HCT116 (cell line): ENCODE results near the gene MRM3. TPM values are rescaled to one million over a fixed set of nuclear protein-coding genes. Genes with fewer than 3 reads are reported as not detected.
"Not testable (repeated sequence)": the region's sequence is repeated elsewhere in the genome, so short reads cannot be mapped to it uniquely, and the experiment has no call there.

Experiments
- ATAC-seq: fragments of 200-7000 bp; cut with Tn5 transposase; 2 replicates; pipeline ENCODE4 v1.9.1; 2020; ENCODE audit warnings: mild to moderate bottlenecking, moderate library complexity
- BruUV-seq: library from RNA; stranded (reverse); fragments of 400-500 nt; replicated peaks from 2 replicates; lab custom pipeline; 2021; lab: Mats Ljungman, UMichigan
- CTCF ChIA-PET: fragments of 300-600 bp; sonication (Branson Sonifier 250); formaldehyde crosslinking; loops from one replicate; lab custom pipeline; 2021; ENCODE audit warnings: antibody characterized with exemption; lab: Charles Lee
- POLR2A ChIA-PET: fragments of 300-600, 350-600 bp; sonication (Branson Sonifier 250); formaldehyde crosslinking; loops from one replicate; lab custom pipeline; 2021; ENCODE audit warnings: antibody characterized with exemption; lab: Charles Lee
- RAD21 ChIA-PET, 2 experiments: fragments of 300-600 bp; sonication (Branson Sonifier 250); formaldehyde crosslinking; loops; one replicate each; lab custom pipeline; 2023; ENCODE audit warnings: low total read pairs in 2 of 2; ENCODE audit not compliant: uncharacterized antibody in 2 of 2, unreplicated experiment in 2 of 2, low non-redundant PET in 1 of 2; lab: Charles Lee
- DNase-seq: peaks from one replicate; pipeline ENCODE4 v3.0.0-alpha.2; 2010; ENCODE audit warnings: low read depth, low spot score
- H2AFZ ChIP-seq: fragments of 200-600 bp; shearing (Covaris generic), sonication (generic); 2 replicates; pipeline ENCODE4 v1.6.1; 2017; ENCODE audit warnings: low read depth, mixed run types, mixed read lengths, antibody characterized with exemption, low read length; ENCODE audit not compliant: poor library complexity, severe bottlenecking
- H3K27ac ChIP-seq: 2 replicates; pipeline ENCODE4 v1.5.1; 2012; ENCODE audit warnings: low read depth, low read length
- H3K27me3 ChIP-seq: fragments of 200-600 bp; sonication (generic); 2 replicates; pipeline ENCODE4 v1.6.1; 2016; ENCODE audit warnings: mixed run types, low read length, mixed read lengths; ENCODE audit not compliant: insufficient read depth
- H3K36me3 ChIP-seq, 2 experiments: fragments of 200-500 bp in 1 of 2; fragments of 200-600 bp in 1 of 2; sonication (Bioruptor generic) in 1 of 2; sonication (generic) in 1 of 2; 2 replicates each; pipeline versions ENCODE4 v1.5.1 to v1.6.1; 2014 to 2016; ENCODE audit warnings: low read length in 2 of 2, inconsistent platforms in 1 of 2, mixed read lengths in 1 of 2, mixed run types in 1 of 2; ENCODE audit not compliant: insufficient read depth in 2 of 2, control insufficient read depth in 1 of 2
- H3K4me1 ChIP-seq, 2 experiments: fragments of 200-600 bp in 1 of 2; sonication (generic) in 1 of 2; 2 replicates each; pipeline versions ENCODE4 v1.5.1 to v1.6.1; 2012 to 2017; ENCODE audit warnings: low read length in 2 of 2, inconsistent platforms in 1 of 2, mild to moderate bottlenecking in 1 of 2, mixed read lengths in 1 of 2, mixed run types in 1 of 2, moderate library complexity in 1 of 2; ENCODE audit not compliant: insufficient read depth in 2 of 2, control insufficient read depth in 1 of 2
- H3K4me2 ChIP-seq: fragments of 200-600 bp; sonication (generic); 2 replicates; pipeline ENCODE4 v1.6.1; 2017; ENCODE audit warnings: mixed run types, low read length, mixed read lengths
- H3K4me3 ChIP-seq, 2 experiments: fragments of 200-600 bp in 1 of 2; sonication (generic) in 1 of 2; replicated peaks in 1 of 2; 2 replicates each; pipeline ENCODE4 v1.5.1; 2011 to 2016; ENCODE audit warnings: low read length in 2 of 2, control low read depth in 1 of 2, low read depth in 1 of 2, mild to moderate bottlenecking in 1 of 2, mixed read lengths in 1 of 2, mixed run types in 1 of 2
- H3K79me2 ChIP-seq: fragments of 200-600 bp; sonication (generic); 2 replicates; pipeline ENCODE4 v1.6.1; 2017; ENCODE audit warnings: mild to moderate bottlenecking, mixed run types, low read length, moderate library complexity, mixed read lengths; ENCODE audit not compliant: insufficient read depth
- H3K9ac ChIP-seq: fragments of 200-600 bp; sonication (generic); 2 replicates; pipeline ENCODE4 v1.6.1; 2016; ENCODE audit warnings: low read length, mixed read lengths
- H3K9me2 ChIP-seq: fragments of 200-600 bp; sonication (generic), shearing (Covaris generic); 2 replicates; pipeline ENCODE4 v1.6.1; 2017; ENCODE audit warnings: mixed run types, mild to moderate bottlenecking, moderate library complexity; ENCODE audit not compliant: insufficient read depth
- H3K9me3 ChIP-seq, 2 experiments: fragments of 200-500 bp in 1 of 2; fragments of 200-600 bp in 1 of 2; sonication (Bioruptor generic) in 1 of 2; sonication (generic) in 1 of 2; 2 replicates each; pipeline ENCODE4 v1.6.1; 2014 to 2017; ENCODE audit warnings: low read length in 2 of 2, mixed read lengths in 2 of 2, inconsistent platforms in 1 of 2, low read depth in 1 of 2, mild to moderate bottlenecking in 1 of 2, mixed run types in 1 of 2, moderate library complexity in 1 of 2; ENCODE audit not compliant: control insufficient read depth in 1 of 2, insufficient read depth in 1 of 2
- H4K20me1 ChIP-seq: fragments of 200-600 bp; sonication (generic), shearing (Covaris generic); 2 replicates; pipeline ENCODE4 v1.6.1; 2017; ENCODE audit warnings: mixed run types, mild to moderate bottlenecking, moderate library complexity; ENCODE audit not compliant: insufficient read depth
- ATF3 ChIP-seq: IDR thresholded peaks from 2 replicates; pipeline ENCODE4 v1.6.1; 2012
- CEBPB ChIP-seq: IDR thresholded peaks from 2 replicates; pipeline ENCODE4 v1.6.1; 2012; ENCODE audit warnings: low read depth
- ELF1 ChIP-seq: IDR thresholded peaks from 2 replicates; pipeline ENCODE4 v1.6.1; 2012; ENCODE audit warnings: low read depth, borderline replicate concordance
- EZH2 ChIP-seq: fragments of 200-600 bp; sonication (generic); IDR thresholded peaks from 2 replicates; pipeline ENCODE4 v1.6.1; 2017; ENCODE audit warnings: antibody characterized with exemption, mixed run types
- EZH2phosphoT487 ChIP-seq: fragments of 200-600 bp; IDR thresholded peaks from 2 replicates; pipeline ENCODE4 v1.6.1; 2018; ENCODE audit warnings: antibody characterized with exemption, borderline replicate concordance
- FOSL1 ChIP-seq: IDR thresholded peaks from 2 replicates; pipeline ENCODE4 v1.6.1; 2012; ENCODE audit warnings: low read depth
- JUND ChIP-seq: IDR thresholded peaks from 2 replicates; pipeline ENCODE4 v1.6.1; 2012
- POLR2A ChIP-seq: IDR thresholded peaks from 2 replicates; pipeline ENCODE4 v1.7.0; 2011; ENCODE audit warnings: borderline replicate concordance; ENCODE audit not compliant: insufficient read depth, insufficient read length; ENCODE audit errors: extremely low read depth
- POLR2AphosphoS5 ChIP-seq: IDR thresholded peaks from 2 replicates; pipeline ENCODE4 v1.6.1; 2011; ENCODE audit warnings: mild to moderate bottlenecking, low read depth, low read length, moderate library complexity
- SIN3A ChIP-seq: IDR thresholded peaks from 2 replicates; pipeline ENCODE4 v1.6.1; 2012; ENCODE audit warnings: low read depth
- SRF ChIP-seq: IDR thresholded peaks from 2 replicates; pipeline ENCODE4 v1.6.1; 2012; ENCODE audit warnings: low read depth
- TCF7L2 ChIP-seq: IDR thresholded peaks from 2 replicates; pipeline ENCODE4 v1.7.0; 2011; ENCODE audit warnings: borderline replicate concordance, inconsistent platforms; ENCODE audit not compliant: insufficient read depth, insufficient read length; ENCODE audit errors: extremely low read depth
- YY1 ChIP-seq: IDR thresholded peaks from 2 replicates; pipeline ENCODE4 v1.6.1; 2011; ENCODE audit warnings: low read length, low read depth, moderate library complexity, mild to moderate bottlenecking; ENCODE audit not compliant: insufficient replicate concordance; ENCODE audit errors: extremely low read depth
- ZFX ChIP-seq: fragments of 450-650 bp; IDR thresholded peaks from 2 replicates; pipeline ENCODE4 v1.6.1; 2017
- ZNF274 ChIP-seq: fragments of 200-500 bp; sonication (Bioruptor generic); IDR thresholded peaks from 2 replicates; pipeline ENCODE4 v1.6.1; 2014; ENCODE audit warnings: mild to moderate bottlenecking, low read depth, low read length, inconsistent platforms
- intact Hi-C: fragments of 100-400 bp; cut with micrococcal nuclease; formaldehyde crosslinking; loops from 2 replicates; pipeline ENCODE4 v1.10.0; 2022
- total RNA-seq: library from RNA; stranded (reverse); gene quantifications from one replicate; pipeline ENCODE4 v1.2.1, GENCODE V29; 2021; ENCODE audit not compliant: unreplicated experiment
- TF ChIP-seq, protein P1 (sequence below): IDR thresholded peaks from 2 replicates; pipeline ENCODE4 v1.6.1; 2012; ENCODE audit warnings: low read depth
- TF ChIP-seq, protein P2 (sequence below): IDR thresholded peaks from 2 replicates; pipeline ENCODE4 v1.6.1; 2012

The MRM3 gene
- total RNA-seq, 1 experiment from 2014 or later = 32.6 TPM

DNA sequence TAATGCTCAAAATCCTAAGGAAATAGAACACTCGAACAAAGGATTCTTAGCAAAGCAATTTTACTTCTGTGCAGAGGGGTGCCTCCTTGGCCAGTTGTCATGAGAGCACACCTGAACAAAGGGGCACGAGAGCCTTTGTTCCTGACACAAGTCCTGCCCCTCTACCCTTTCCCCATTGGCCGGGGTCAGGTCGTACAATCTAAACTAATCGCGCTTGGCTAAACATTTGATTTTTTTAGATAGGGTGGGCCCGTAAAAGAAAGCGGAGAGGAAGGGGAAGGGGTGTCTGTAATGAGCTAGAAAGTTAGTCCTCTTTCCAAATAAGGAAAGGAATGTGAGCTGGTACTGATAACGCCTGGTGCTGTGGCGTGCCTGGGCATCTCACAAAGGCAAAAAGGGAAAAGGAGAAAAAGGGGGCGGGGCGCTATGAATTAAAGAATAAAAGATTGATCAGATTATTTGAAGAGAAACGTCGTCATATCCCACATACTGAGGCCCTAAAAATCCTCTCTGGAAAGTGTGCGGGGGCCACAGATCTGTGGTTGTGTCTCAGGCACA lies 26.1 kb upstream of the MRM3 start:
- H3K9ac ChIP-seq, CTCF ChIA-PET, H3K4me3 ChIP-seq, H3K9me3 ChIP-seq, H2AFZ ChIP-seq, H3K79me2 ChIP-seq, BruUV-seq, H3K4me1 ChIP-seq, RAD21 ChIA-PET, DNase-seq, H3K27ac ChIP-seq, H4K20me1 ChIP-seq, H3K4me2 ChIP-seq, H3K36me3 ChIP-seq, H3K9me2 ChIP-seq, ATAC-seq, H3K27me3 ChIP-seq, intact Hi-C loops, POLR2A ChIA-PET: not testable (repeated sequence)

DNA sequence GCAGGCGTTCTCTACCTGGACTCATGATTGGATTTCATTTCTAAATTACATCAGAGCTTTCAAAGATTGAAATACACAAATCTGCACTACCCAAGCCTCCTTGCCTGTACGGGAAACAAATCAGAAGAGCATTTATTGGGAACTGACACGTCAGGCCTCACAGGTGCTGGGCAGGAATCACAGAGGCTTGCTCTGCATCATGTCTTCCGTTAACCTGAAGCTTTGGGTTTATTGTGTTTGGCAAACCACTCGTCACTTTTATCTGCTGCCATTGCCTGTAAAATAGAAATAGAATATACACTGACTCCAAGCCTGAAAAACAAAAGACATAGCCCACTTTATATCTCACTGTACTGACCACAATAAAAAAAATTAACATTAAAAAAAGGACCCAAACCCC lies 22.2 kb upstream of the MRM3 start:
- no peaks in the 10 kb centered on the region for H3K79me2 ChIP-seq
- no peak overlapping the region for H3K9ac ChIP-seq
- H3K27me3 ChIP-seq = no peaks in the 10 kb centered on the region
- H2AFZ ChIP-seq = no peak overlapping the region
- ChIA-PET POLR2A (no interaction called here), RAD21 (no interaction called here), CTCF (no interaction called here)
- ATAC-seq (no peak), DNase-seq (no peak)
- no peaks in the 10 kb centered on the region for H4K20me1 ChIP-seq
- H3K4me1 ChIP-seq = no peaks in the 10 kb centered on the region
- H3K9me3 ChIP-seq = no peaks in the 10 kb centered on the region
- no peak overlapping the region for H3K4me3 ChIP-seq
- intact Hi-C loops = no loop called here
- BruUV-seq = no TSS peak
- peaks cover 13 to 21% of the 10 kb centered on the region in 2 experiments; a peak in 3 of 4 replicates for H3K36me3 ChIP-seq
- H3K27ac ChIP-seq = no peak overlapping the region
- H3K4me2 ChIP-seq = no peak overlapping the region
- no peaks in the 10 kb centered on the region for H3K9me2 ChIP-seq
- TF ChIP-seq ATF3 (no peak), ZNF274 (no peak), ZFX (no peak), POLR2AphosphoS5 (no peak), EZH2 (no peak), FOSL1 (no peak), CEBPB (no peak), SRF (no peak), ELF1 (no peak), POLR2A (no peak), JUND (no peak), SIN3A (no peak), EZH2phosphoT487 (no peak), TCF7L2 (no peak), YY1 (no peak)
- TF ChIP-seq, protein P1, sequence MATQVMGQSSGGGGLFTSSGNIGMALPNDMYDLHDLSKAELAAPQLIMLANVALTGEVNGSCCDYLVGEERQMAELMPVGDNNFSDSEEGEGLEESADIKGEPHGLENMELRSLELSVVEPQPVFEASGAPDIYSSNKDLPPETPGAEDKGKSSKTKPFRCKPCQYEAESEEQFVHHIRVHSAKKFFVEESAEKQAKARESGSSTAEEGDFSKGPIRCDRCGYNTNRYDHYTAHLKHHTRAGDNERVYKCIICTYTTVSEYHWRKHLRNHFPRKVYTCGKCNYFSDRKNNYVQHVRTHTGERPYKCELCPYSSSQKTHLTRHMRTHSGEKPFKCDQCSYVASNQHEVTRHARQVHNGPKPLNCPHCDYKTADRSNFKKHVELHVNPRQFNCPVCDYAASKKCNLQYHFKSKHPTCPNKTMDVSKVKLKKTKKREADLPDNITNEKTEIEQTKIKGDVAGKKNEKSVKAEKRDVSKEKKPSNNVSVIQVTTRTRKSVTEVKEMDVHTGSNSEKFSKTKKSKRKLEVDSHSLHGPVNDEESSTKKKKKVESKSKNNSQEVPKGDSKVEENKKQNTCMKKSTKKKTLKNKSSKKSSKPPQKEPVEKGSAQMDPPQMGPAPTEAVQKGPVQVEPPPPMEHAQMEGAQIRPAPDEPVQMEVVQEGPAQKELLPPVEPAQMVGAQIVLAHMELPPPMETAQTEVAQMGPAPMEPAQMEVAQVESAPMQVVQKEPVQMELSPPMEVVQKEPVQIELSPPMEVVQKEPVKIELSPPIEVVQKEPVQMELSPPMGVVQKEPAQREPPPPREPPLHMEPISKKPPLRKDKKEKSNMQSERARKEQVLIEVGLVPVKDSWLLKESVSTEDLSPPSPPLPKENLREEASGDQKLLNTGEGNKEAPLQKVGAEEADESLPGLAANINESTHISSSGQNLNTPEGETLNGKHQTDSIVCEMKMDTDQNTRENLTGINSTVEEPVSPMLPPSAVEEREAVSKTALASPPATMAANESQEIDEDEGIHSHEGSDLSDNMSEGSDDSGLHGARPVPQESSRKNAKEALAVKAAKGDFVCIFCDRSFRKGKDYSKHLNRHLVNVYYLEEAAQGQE = no peak
- TF ChIP-seq, protein P2, sequence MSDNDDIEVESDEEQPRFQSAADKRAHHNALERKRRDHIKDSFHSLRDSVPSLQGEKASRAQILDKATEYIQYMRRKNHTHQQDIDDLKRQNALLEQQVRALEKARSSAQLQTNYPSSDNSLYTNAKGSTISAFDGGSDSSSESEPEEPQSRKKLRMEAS = no peak
